Activated CD8-positive, alpha-beta T cell treated with anti-CD3 and anti-CD28 coated beads for 36 hours (primary cell): ENCODE data around the gene AGRN. TPM values are rescaled to one million over a fixed set of nuclear protein-coding genes. Genes with fewer than 3 reads are reported as not detected.

ENCODE experiments used
- ATAC-seq: fragments of 200-7000 bp; cut with Tn5 transposase; one replicate; pipeline ENCODE4 v1.10.0; 2021; ENCODE audit warnings: mild to moderate bottlenecking, moderate library complexity
- CTCF ChIA-PET: fragments of 350-600 bp; sonication (Branson Sonifier 250); formaldehyde crosslinking; loops from one replicate; lab custom pipeline; 2021; ENCODE audit warnings: antibody characterized with exemption; lab: Charles Lee
- POLR2A ChIA-PET: fragments of 350-600 bp; sonication (Branson Sonifier 250); formaldehyde crosslinking; loops from one replicate; lab custom pipeline; 2021; ENCODE audit warnings: antibody characterized with exemption; lab: Charles Lee
- DNase-seq: peaks from one replicate; pipeline ENCODE4 v3.0.0-alpha.2; 2020
- H3K27ac Mint-ChIP-seq: one replicate; pipeline ENCODE4 v1.8.0; 2021; ENCODE audit warnings: mild to moderate bottlenecking, mixed read lengths
- H3K27me3 Mint-ChIP-seq: one replicate; pipeline ENCODE4 v1.8.0; 2021; ENCODE audit warnings: mixed read lengths
- H3K36me3 Mint-ChIP-seq: one replicate; pipeline ENCODE4 v1.8.0; 2021; ENCODE audit warnings: low read depth, mixed read lengths
- H3K4me1 Mint-ChIP-seq: one replicate; pipeline ENCODE4 v1.8.0; 2021; ENCODE audit warnings: low read depth, mixed read lengths
- H3K4me3 Mint-ChIP-seq: one replicate; pipeline ENCODE4 v1.8.0; 2021; ENCODE audit warnings: mild to moderate bottlenecking, moderate library complexity, mixed read lengths
- H3K9me3 Mint-ChIP-seq: one replicate; pipeline ENCODE4 v1.8.0; 2021; ENCODE audit warnings: mixed read lengths
- CTCF ChIP-seq: fragments of 200-600 bp; IDR thresholded peaks from one replicate; pipeline ENCODE4 v1.8.0; 2022; ENCODE audit warnings: antibody characterized with exemption, mild to moderate bottlenecking
- intact Hi-C: fragments of 100-400 bp; cut with micrococcal nuclease; formaldehyde crosslinking; loops from one replicate; pipeline ENCODE4 v1.10.0; 2022
- total RNA-seq, 2 experiments: library from RNA; stranded (reverse); gene quantifications; one replicate each; pipeline ENCODE4 v1.2.3, GENCODE V29; 2021

AGRN gene
- total RNA-seq, 2 experiments from 2014 or later = 64.9 to 68.0 TPM

- Mint-ChIP-seq H3K4me1 (peaks cover 5% of the 10 kb centered on the region), H3K27ac (no peak overlapping the region), H3K9me3 (no peaks in the 10 kb centered on the region), H3K27me3 (no peaks in the 10 kb centered on the region), H3K36me3 (peaks cover 2% of the 10 kb centered on the region), H3K4me3 (no peak overlapping the region)
- intact Hi-C loops = no loop called here
- TF ChIP-seq CTCF = no peak
- POLR2A ChIA-PET = interaction anchor here (0.8 kb wide), 1 partner anchor 10 kb away, joined by 3 read pairs; no protein-coding TSS in a partner anchor
- DNase-seq = no peak
- no peak for ATAC-seq
- CTCF ChIA-PET = no interaction called here
Observed at GRCh38 chr1:1088029-1088800, 68.3 kb downstream of the AGRN start.

- intact Hi-C loops = no loop called here
- ATAC-seq (no peak), DNase-seq (peak; percentile 3)
- peaks cover 2% of the 10 kb centered on the region for H3K36me3 Mint-ChIP-seq
- no peak overlapping the region for H3K4me3 Mint-ChIP-seq
- POLR2A ChIA-PET = interaction anchor here (0.6 to 1.2 kb wide), 3 partner anchors 9 to 15 kb away, joined by 3 read pairs; partner anchors contain the start of gene RNF223
- no peaks in the 10 kb centered on the region for H3K27me3 Mint-ChIP-seq
- CTCF ChIA-PET = no interaction called here
- peaks cover 6% of the 10 kb centered on the region for H3K4me1 Mint-ChIP-seq
- no peak overlapping the region for H3K27ac Mint-ChIP-seq
- no peak for TF ChIP-seq CTCF
- H3K9me3 Mint-ChIP-seq = no peaks in the 10 kb centered on the region
Observed at GRCh38 chr1:1088801-1089680, 69.1 kb downstream of the AGRN start.

GRCh38 chr1:1089731-1090423, 70.0 kb downstream of the AGRN start:
- DNase-seq = no peak
- CTCF ChIA-PET = no interaction called here
- ATAC-seq = no peak

More at GRCh38 chr1:1089731-1090423, 70.0 kb downstream of the AGRN start:
- Mint-ChIP-seq H3K27ac (no peak overlapping the region), H3K36me3 (peaks cover 2% of the 10 kb centered on the region), H3K9me3 (no peaks in the 10 kb centered on the region), H3K27me3 (no peaks in the 10 kb centered on the region), H3K4me1 (peaks cover 6% of the 10 kb centered on the region), H3K4me3 (no peak overlapping the region)
- intact Hi-C loops = no loop called here
- POLR2A ChIA-PET = interaction anchor here (0.6 to 1.5 kb wide), 3 partner anchors 8 to 15 kb away, joined by 3 to 4 read pairs (median 3); partner anchors contain the start of gene RNF223
- TF ChIP-seq CTCF = no peak
